Keratinocyte (primary cell): Measurements from ENCODE around the gene TWF1. TPM values are rescaled to one million over a fixed set of nuclear protein-coding genes. Genes with fewer than 3 reads are reported as not detected.

ENCODE experiments used
- DNase-seq: peaks from one replicate; pipeline ENCODE4 v3.0.0-alpha.2; 2011; ENCODE audit warnings: low read depth, missing footprints, low spot score
- FAIRE-seq: peaks from 2 replicates; lab custom pipeline; 2011; peaks lifted over from hg19 to GRCh38; lab: Jason Lieb, UNC
- H2AFZ ChIP-seq: 2 replicates; pipeline ENCODE4 v1.6.0; 2012; ENCODE audit warnings: low read length, control low read depth, inconsistent platforms; ENCODE audit not compliant: control insufficient read depth
- H3K27ac ChIP-seq: 2 replicates; pipeline ENCODE4 v1.5.1; 2011; ENCODE audit warnings: low read length; ENCODE audit not compliant: control insufficient read depth, insufficient read depth
- H3K27me3 ChIP-seq: 3 replicates; pipeline ENCODE4 v1.6.0; 2011; ENCODE audit warnings: low read length; ENCODE audit not compliant: control insufficient read depth, insufficient read depth; ENCODE audit errors: extremely low read depth
- H3K36me3 ChIP-seq, 2 experiments: 2 replicates in 1 of 2; 3 replicates in 1 of 2; pipeline ENCODE4 v1.5.1; 2011; ENCODE audit warnings: low read length in 2 of 2, mild to moderate bottlenecking in 1 of 2; ENCODE audit not compliant: control insufficient read depth in 2 of 2, insufficient read depth in 2 of 2; ENCODE audit errors: extremely low read depth in 1 of 2
- H3K4me1 ChIP-seq: 3 replicates; pipeline ENCODE4 v1.5.1; 2011; ENCODE audit warnings: low read length; ENCODE audit not compliant: control insufficient read depth, insufficient read depth; ENCODE audit errors: extremely low read depth
- H3K4me2 ChIP-seq: 3 replicates; pipeline ENCODE4 v1.6.0; 2011; ENCODE audit warnings: low read depth, low read length; ENCODE audit not compliant: control insufficient read depth, insufficient read depth; ENCODE audit errors: extremely low read depth
- H3K4me3 ChIP-seq, 3 experiments: fragments of 200-600 bp in 1 of 3; sonication (generic) in 1 of 3; 2 replicates in 2 of 3; 3 replicates in 1 of 3; pipeline ENCODE4 v1.5.1; 2011 to 2016; ENCODE audit warnings: low read length in 3 of 3, mild to moderate bottlenecking in 3 of 3, control low read depth in 2 of 3, inconsistent platforms in 1 of 3, low read depth in 1 of 3, mixed read lengths in 1 of 3, mixed run types in 1 of 3, moderate library complexity in 1 of 3; ENCODE audit not compliant: control insufficient read depth in 2 of 3, insufficient read depth in 2 of 3; ENCODE audit errors: extremely low read depth in 1 of 3
- H3K79me2 ChIP-seq: 2 replicates; pipeline ENCODE4 v1.6.0; 2012; ENCODE audit warnings: low read length; ENCODE audit not compliant: control insufficient read depth, insufficient read depth
- H3K9ac ChIP-seq: 3 replicates; pipeline ENCODE4 v1.6.0; 2011; ENCODE audit warnings: low read length; ENCODE audit not compliant: control insufficient read depth, insufficient read depth; ENCODE audit errors: extremely low read depth
- H3K9me1 ChIP-seq: 3 replicates; pipeline ENCODE4 v1.6.0; 2011; ENCODE audit warnings: low read length; ENCODE audit not compliant: control insufficient read depth, insufficient read depth; ENCODE audit errors: extremely low read depth
- H3K9me3 ChIP-seq: 2 replicates; pipeline ENCODE4 v1.5.1; 2012; ENCODE audit warnings: low read depth, low read length; ENCODE audit not compliant: control insufficient read depth
- H4K20me1 ChIP-seq: 3 replicates; pipeline ENCODE4 v1.6.0; 2011; ENCODE audit warnings: low read length; ENCODE audit not compliant: control insufficient read depth, insufficient read depth; ENCODE audit errors: extremely low read depth
- EZH2 ChIP-seq: IDR thresholded peaks from one replicate; pipeline ENCODE4 v1.6.1; 2012; ENCODE audit warnings: inconsistent platforms, mild to moderate bottlenecking, low read length, moderate library complexity
- dilution Hi-C: fragments of 300-500 bp; cut with MboI; formaldehyde crosslinking; loops from one replicate; pipeline ENCODE4 v1.7.0; 2020; ENCODE audit warnings: low sequenced_read_pairs; ENCODE audit not compliant: extremely low pct_ligation_motif_present
- polyA plus RNA-seq, 5 experiments: library from polyadenylated mRNA; depleted of rRNA in 3 of 5; stranded (reverse) in 3 of 5; stranded (forward) in 1 of 5; unstranded in 1 of 5; fragments of >200 nt; gene quantifications; 1 replicate in 1 of 5; 2 replicates in 3 of 5; 3 replicates in 1 of 5; pipeline versions ENCODE4 v1.2.1 to v1.2.3, GENCODE V29; 2011 to 2012; ENCODE audit warnings: missing spikeins in 2 of 5, low read depth in 1 of 5, low replicate concordance in 1 of 5
- TF ChIP-seq, protein P1 (sequence below), 3 experiments: IDR thresholded peaks in 1 of 3; conservative IDR thresholded peaks in 1 of 3; optimal IDR thresholded peaks in 1 of 3; 2 replicates in 2 of 3; 3 replicates in 1 of 3; pipeline versions ENCODE3 to v1.5.1; 2011; ENCODE audit warnings: low read length in 3 of 3, mild to moderate bottlenecking in 3 of 3, moderate library complexity in 2 of 3, control low read depth in 1 of 3, inconsistent platforms in 1 of 3; ENCODE audit not compliant: insufficient read depth in 2 of 3; ENCODE audit errors: extremely low read depth in 1 of 3

The TWF1 gene
- polyA plus RNA-seq, 1 donor (not counting 4 experiments of a cell fraction or from before 2014, with no cell fraction given) = 167 TPM

DNA sequence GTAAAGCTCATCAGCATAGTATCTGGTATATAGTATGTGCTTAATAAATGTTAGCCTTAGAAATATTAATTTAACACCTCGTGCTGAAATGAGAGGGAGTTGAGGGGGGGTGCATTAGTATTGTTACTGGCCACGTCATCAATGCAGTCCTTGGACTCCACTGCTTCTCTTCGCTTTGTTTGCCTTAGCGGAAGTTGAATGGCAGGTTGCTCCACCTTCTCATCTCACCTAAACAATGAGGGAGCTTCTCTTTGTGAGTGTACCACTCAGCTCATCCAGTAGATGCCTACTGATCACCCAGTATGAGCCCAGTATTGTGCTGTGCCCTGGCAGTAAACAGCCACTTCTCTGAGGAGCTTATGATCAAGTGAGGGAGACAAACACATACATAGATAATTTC lies 34.2 kb upstream of the TWF1 start:
- no peak for FAIRE-seq
- H3K9me1 ChIP-seq = no peaks in the 10 kb centered on the region
- no peak overlapping the region for H3K4me2 ChIP-seq
- no peaks in the 10 kb centered on the region for H4K20me1 ChIP-seq
- no peak overlapping the region for H3K4me3 ChIP-seq
- no peak overlapping the region for H2AFZ ChIP-seq
- H3K4me1 ChIP-seq = peaks cover under 1% of the 10 kb centered on the region
- H3K27ac ChIP-seq = no peak overlapping the region
- dilution Hi-C loops = no loop called here
- TF ChIP-seq EZH2 = no peak
- TF ChIP-seq, protein P1, sequence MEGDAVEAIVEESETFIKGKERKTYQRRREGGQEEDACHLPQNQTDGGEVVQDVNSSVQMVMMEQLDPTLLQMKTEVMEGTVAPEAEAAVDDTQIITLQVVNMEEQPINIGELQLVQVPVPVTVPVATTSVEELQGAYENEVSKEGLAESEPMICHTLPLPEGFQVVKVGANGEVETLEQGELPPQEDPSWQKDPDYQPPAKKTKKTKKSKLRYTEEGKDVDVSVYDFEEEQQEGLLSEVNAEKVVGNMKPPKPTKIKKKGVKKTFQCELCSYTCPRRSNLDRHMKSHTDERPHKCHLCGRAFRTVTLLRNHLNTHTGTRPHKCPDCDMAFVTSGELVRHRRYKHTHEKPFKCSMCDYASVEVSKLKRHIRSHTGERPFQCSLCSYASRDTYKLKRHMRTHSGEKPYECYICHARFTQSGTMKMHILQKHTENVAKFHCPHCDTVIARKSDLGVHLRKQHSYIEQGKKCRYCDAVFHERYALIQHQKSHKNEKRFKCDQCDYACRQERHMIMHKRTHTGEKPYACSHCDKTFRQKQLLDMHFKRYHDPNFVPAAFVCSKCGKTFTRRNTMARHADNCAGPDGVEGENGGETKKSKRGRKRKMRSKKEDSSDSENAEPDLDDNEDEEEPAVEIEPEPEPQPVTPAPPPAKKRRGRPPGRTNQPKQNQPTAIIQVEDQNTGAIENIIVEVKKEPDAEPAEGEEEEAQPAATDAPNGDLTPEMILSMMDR (optimal IDR thresholded peaks at IDR 0.05 in 1 of 3, IDR thresholded peaks at IDR 0.05 in 1 of 3, conservative IDR thresholded peaks at IDR 0.05 in 1 of 3; ENCODE audit: extremely low read depth in 1 of 3, insufficient read depth in 2 of 3, low read length in 3 of 3) = no peak
- no peaks in the 10 kb centered on the region for H3K9me3 ChIP-seq
- H3K27me3 ChIP-seq = no peaks in the 10 kb centered on the region
- peaks cover 4% of the 10 kb centered on the region for H3K79me2 ChIP-seq
- no peaks in the 10 kb centered on the region for H3K36me3 ChIP-seq
- no peak for DNase-seq
- no peak overlapping the region for H3K9ac ChIP-seq

DNA sequence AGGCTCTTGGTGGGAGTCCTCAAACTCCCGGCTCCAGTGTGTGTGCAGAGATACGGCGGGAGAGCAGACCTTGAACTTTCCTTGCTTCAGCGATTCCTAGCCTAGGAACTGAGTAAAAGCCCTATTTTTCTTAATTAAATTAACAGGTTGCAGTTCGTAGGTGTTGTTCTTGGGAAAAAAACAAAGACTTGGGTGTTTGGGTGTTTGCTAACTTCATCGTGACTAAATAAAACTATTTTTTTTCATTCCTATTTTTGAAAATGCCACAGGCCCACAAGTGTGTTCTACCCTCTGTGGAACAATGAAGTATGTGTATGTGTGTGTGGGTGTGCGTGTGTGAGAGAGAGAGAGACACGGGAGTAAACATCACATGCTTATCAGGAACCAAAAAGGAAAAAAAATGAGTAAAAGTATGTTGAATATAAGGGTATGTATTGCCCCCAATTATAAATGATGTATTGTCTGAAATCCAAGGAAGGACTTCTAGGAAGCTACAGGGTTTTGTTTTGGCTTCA lies 30.4 kb upstream of the TWF1 start:
- Histone ChIP-seq H3K4me2 (peak overlapping the region; percentile 77), H3K4me3 (peak overlapping the region; percentile 72 to 84 (median 75)), H3K27ac (peak overlapping the region; percentile 68), H3K4me1 (peaks cover 4% of the 10 kb centered on the region), H2AFZ (peak overlapping the region; percentile 92), H3K79me2 (peaks cover 4% of the 10 kb centered on the region), H3K9me1 (no peaks in the 10 kb centered on the region), H3K9me3 (no peaks in the 10 kb centered on the region), H3K36me3 (no peaks in the 10 kb centered on the region), H4K20me1 (no peaks in the 10 kb centered on the region), H3K9ac (peak overlapping the region; percentile 86), H3K27me3 (no peaks in the 10 kb centered on the region)
- dilution Hi-C loops = no loop called here
- DNase-seq = no peak
- no peak for FAIRE-seq
- TF ChIP-seq, protein P1 (optimal IDR thresholded peaks at IDR 0.05 in 1 of 3, IDR thresholded peaks at IDR 0.05 in 1 of 3, conservative IDR thresholded peaks at IDR 0.05 in 1 of 3; ENCODE audit: extremely low read depth in 1 of 3, insufficient read depth in 2 of 3, low read length in 3 of 3) = no peak
